PC-3 (cell line): Measurements from ENCODE around the gene PLCB2.

Source experiments
- EZH2 ChIP-seq: fragments of 300-600 bp; sonication (generic); IDR thresholded peaks from one replicate; pipeline ENCODE4 v1.6.1; 2017; ENCODE audit warnings: antibody characterized with exemption, mild to moderate bottlenecking, low read length; ENCODE audit not compliant: unreplicated experiment
- EZH2phosphoT487 ChIP-seq: fragments of 300-600 bp; sonication (generic); IDR thresholded peaks from 2 replicates; pipeline ENCODE4 v1.6.1; 2018; ENCODE audit warnings: mild to moderate bottlenecking, antibody characterized with exemption, low read length, borderline replicate concordance
- TF ChIP-seq, protein P1 (sequence below): fragments of 300-600 bp; sonication (generic); conservative IDR thresholded peaks from 2 replicates; pipeline ENCODE4 v1.5.1; 2017; ENCODE audit warnings: antibody characterized with exemption, low read depth, mild to moderate bottlenecking, low read length

DNA sequence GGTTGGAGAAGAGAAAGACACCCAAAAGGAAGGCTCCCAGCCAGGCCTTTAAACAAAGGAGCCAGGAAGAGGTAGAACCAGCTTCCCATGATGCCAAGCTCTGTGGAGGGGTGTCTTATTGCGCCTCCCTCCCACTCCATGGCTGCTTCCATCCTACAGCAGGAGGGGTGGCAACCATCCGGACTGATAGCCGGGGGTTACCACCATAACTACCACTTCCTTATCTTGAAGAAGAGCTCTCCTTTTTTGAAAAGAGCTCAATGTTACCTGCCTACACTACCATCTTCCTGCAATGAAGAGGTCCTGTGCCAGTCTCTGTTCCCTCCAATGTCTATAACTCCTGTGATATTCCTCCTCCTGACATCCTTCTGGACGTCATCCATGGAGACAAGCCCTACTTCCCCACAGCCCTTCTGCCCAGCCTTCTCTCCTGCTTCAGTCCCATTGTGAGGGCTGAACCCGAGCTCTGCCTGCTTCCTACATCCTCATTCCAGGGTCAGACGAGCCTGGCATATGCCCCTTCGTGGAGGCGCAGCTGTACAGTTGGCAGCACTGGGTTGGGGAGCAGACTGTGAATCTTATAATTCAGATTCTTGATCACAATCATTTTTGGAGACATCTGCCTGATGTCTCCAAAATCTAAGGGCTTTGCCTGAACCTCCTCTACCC is 24.5 kb upstream of the PLCB2 start:
- TF ChIP-seq, protein P1, sequence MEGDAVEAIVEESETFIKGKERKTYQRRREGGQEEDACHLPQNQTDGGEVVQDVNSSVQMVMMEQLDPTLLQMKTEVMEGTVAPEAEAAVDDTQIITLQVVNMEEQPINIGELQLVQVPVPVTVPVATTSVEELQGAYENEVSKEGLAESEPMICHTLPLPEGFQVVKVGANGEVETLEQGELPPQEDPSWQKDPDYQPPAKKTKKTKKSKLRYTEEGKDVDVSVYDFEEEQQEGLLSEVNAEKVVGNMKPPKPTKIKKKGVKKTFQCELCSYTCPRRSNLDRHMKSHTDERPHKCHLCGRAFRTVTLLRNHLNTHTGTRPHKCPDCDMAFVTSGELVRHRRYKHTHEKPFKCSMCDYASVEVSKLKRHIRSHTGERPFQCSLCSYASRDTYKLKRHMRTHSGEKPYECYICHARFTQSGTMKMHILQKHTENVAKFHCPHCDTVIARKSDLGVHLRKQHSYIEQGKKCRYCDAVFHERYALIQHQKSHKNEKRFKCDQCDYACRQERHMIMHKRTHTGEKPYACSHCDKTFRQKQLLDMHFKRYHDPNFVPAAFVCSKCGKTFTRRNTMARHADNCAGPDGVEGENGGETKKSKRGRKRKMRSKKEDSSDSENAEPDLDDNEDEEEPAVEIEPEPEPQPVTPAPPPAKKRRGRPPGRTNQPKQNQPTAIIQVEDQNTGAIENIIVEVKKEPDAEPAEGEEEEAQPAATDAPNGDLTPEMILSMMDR: no peak
- TF ChIP-seq EZH2phosphoT487 (no peak), EZH2 (no peak)
